NAMALWA (cell line): ENCODE measurements around the gene CAPN12.

Experiments
- DNase-seq: peaks from one replicate; pipeline ENCODE4 v3.0.0-alpha.2; 2015; ENCODE audit warnings: low spot score

Gene CAPN12

DNA sequence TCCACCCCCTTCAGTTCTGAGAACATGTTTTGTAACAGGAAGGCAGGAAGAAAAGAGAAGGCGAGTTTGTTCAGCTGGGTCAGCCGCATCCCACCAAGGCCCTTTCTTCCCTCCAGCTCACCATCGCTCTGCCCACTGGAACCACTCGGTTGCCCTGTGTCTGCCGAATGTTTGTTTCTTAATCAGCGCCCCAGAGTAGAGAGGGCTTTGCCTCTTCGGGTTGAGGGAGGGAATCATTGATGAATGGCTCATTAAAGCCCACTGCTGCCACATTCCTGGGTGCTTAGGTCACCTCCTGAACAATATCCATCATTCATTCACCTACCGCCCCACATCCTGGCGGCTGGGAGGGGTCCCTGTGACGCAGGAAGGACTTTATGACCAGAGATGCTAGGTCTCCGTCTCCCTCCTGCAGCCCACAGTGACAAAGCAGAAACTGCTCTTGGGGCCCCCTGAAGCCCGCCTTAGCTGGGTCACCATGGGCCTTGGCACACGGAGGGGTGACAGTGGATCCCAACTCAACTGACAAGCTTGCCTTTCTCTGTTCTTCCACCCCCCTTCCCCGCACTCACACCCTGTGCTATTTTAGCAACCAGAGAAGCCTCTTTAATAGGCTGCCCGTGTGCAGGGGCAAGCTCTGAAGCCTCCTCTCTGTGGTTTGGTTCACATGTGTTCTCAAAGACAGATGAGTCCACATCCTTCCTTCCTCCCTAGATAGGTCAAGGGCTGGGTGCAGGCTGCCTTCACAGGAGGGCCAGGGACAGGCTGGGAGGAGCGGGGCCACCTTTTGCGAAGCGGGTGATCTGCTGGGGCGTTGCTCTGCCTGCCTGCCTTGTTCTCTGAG is 50.7 kb downstream of the CAPN12 start:
- no peak for DNase-seq

DNA sequence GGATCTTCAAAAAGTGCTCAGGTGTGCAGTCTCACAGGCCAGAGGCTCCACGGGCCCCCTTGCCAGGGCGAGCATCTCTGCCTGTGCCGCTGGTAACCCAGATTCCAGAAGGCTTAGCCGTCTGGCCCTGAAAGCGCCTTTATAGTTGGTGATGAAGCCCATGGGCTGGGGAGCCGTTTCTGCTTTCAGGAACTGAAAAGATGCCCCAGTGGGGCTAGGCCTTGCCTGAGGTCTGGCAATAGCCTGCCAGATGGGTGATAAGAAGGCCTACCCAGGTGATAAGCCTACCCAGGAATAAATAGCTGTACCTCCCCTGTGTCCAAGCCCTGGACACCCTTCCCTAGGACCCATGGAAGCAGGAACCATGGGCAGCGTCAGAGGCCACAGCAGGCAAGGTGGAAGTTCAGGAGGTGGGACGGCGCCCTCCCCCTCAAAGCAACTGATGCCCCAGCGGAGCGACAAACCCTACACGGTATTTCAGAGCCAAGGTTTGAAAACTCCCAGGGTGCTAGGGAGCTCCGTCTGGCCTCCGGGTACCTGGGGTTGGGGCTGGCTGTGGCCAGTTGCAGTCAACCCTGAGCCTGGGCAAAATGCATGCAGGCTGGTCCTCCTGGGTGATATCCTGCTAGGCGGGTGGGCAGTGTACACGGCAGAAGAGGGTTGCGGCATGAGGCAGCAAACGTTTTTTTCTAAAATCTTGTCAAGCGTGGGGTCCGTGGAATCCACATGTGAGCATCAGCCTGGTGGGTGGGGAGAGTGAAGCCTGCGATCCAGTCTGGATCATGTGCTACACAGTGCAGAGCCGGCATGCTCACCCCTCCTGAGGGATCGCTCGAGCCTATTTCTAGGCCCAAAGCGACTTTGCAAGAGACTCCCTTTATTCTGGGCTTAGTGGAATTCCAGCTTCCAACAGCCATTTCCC is 51.6 kb downstream of the CAPN12 start:
- DNase-seq = no peak

DNA sequence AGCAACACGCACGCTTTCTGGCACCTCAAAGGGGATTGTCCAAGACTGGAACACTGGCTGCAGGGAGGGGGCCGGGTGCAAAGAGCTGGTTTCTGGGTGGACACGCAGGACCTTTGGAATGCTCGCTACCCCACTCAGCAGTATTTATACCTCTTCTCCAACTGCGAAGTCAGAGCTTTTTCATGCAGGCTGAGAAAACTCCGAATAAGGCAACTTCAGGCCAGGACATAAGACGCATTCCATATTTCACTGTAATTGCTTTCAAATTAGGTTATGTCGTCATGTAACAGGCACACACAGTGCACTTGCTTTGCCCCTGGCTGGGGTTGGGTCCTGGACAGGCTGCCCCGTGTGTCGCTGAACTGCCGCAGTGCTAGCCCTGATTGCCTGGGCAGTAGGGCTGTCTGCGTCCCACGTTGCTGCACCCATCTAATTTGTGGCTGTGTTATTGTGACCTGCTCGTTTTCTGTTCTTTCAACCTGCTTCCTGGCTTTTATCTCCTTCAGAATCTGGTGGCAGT is 52.3 kb downstream of the CAPN12 start:
- no peak for DNase-seq

DNA sequence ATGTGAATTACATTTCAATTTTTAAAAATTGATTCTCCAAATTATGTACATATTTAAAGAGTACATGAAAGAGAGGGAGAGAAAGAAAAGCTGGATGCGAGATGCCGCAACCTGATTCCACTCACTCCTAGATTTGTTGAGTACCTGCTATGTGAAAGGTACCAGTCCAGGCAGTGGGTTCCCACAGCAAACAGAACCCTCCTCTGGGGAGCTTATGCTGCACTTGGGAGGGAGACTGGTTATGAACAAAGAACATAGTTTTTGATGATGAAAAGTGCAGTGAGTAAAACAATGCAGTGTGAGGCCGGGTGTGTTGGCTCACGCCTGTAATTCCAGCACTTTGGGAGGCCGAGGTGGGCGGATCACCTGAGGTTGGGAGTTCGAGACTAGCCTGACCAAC is 53.4 kb downstream of the CAPN12 start:
- no peak for DNase-seq

DNA sequence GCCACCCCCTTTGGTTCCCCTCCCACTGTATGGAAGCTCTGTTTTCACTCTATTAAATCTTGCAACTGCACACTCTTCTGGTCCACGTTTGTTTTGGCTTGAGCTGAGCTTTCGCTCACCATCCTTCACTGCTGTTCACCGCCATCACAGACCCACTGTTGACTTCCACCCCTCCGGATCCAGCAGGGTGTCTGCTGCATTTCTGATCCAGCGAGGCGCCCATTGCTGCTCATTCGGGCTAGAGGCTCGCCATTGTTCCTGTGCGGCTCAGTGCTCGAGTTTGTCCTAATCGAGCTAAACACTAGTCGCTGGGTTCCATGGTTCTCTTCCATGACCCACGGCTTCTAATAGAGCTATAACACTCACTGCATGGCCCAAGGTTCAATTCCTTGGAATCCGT is 54.1 kb downstream of the CAPN12 start:
- DNase-seq = no peak

DNA sequence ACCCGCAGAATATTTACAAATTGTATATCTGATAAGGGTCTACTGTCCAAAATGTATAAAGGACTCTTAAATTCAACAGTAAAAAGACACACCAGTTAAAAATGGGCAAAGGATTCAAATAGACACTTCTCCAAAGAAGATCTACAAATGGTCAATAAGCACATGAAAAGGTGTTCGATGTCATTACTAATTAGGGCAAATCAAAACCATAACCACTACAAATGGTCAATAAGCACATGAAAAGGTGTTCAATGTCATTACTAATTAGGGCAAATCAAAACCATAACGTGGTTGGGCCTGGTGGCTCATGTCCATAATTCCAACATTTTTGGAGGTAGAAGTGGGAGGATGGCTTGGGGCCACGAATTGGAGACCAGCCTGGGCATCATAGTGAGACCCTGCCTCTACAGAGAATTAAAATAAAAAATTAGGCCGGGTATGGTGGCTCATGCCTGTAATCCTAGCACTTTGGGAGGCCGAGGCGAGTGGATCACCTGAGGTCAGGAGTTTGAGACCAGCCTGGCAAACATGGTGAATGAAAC is 56.4 kb downstream of the CAPN12 start:
- no peak for DNase-seq

DNA sequence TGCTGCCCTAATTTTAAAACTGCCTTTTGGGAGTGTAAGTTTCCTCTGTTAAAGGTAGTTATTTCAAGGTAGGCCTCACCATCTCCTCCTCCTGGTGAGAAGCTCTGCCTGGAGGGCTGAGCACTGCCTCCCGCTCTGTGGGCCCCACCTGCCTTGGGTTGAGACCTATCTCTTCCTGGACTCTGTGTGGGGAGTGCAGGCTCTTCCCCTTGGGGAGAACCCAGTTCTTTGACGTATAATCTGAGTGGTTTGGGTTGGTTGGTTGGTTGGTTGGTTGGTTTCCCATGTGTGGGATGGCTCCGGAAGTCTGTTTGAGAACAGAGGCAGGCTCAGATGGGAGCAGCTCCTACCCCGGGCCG is 57.8 kb downstream of the CAPN12 start:
- DNase-seq = no peak

DNA sequence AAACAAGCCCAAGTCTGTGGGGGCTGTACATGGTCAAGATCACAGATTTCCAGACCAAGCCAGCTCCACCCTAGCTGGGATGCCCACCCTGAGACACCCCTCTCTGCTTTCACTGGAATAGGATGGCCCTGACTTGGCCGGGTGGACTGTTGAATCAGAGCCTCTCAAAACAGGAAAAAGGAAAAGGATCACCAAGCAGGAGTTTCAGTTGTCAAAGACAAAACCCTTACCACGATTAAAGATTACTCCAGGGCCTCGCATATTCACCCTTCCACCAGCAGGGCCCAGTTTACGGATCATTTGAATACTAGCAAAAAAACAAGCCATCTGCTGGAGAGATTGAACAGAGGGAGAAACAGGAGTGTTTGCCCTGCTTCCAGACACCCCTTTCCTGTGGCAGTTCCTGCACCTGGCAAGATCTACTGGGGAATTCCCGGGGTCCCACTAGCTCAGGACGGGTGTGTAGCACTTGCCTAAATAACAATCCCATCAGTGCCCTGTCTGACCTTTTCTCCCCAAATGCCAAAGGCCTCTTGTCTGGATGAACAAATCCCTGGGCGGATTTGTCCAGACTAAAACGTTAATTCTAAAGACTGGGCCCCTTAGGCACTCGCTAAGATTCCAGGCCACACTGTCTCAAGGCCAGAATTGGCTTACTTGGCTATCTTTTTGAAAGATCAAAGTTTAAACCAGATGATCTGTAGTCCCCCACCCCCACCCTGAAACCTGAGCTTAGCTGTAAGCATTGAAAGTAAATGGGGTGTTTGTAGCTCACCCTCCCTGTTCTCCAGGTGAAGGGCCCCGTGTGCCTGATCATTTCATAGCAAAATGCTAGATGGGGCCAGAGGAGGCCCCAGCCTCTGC is 58.4 kb downstream of the CAPN12 start:
- peak; percentile 41 for DNase-seq

DNA sequence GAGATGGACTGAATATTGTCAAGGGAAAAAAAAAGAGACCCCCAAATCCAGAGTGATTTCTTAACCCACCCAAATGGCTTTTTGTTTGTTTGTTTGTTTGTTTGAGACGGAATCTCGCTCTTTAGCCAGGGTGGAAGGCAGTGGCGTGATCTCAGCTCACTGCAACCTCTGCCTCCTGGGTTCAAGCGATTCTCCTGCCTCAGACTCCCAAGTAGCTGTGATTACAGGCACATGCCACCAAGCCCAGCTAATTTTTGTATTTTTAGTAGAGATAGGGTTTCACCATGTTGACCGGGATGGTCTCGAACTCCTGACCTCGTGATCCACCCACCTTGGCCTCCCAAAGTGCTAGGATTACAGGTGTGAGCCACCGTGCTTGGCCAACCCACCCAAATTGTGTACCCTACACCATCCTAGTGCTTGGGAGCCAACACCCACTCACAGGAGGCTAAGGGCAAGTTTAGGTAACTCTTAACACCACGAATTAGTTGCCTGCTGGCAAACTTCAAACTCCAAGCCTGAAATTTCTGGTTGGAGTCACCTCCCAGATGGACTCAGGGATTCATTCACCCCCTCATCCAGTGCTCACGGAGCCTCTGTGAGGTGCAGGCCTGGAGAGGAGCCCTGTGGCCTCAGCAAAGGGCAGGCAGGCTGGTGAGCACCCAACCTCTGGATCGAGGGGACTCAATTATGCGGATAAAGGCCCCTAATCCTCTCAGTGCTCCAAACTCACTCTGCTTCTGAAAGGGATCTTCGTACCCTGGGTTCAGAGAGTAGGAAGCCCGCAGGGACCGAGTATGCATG is 59.2 kb downstream of the CAPN12 start:
- no peak for DNase-seq

DNA sequence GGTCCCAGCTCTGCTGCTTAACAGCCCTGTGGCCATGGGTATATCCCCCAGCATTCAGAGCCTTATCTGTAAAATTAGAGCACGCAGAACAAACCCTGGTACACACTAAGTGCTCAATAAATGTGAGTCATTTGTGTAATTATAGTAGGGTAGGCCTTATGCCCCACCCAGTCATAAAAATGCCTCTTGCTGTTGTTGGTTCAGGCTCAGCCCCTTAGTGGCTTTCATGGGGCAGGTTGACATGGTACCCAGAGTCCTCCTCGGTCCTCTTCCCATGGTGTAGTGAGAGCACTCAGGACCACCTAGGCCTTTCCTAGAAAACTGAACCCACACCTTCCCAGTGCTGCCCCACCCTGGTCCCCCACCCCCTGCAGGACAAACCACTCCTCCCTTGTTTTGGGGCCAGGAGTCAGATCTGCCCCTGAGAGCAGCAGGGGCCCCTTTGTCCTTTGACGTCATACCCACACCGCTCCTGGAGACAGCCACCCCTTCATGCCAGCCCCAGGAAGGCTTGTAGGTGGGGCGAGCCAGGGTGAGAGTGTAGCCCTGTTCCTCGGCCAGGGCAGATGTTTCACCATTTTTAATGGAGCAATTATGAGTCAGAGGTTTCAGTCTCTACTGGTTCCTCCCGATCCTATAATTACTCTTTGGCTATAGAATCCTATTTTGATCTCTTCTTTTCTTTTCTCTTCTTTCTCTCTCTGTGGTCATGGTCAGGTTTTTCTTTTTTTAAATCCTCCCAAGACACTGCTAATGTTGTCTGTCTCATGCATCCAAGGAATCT is 60.0 kb downstream of the CAPN12 start:
- DNase-seq = no peak

DNA sequence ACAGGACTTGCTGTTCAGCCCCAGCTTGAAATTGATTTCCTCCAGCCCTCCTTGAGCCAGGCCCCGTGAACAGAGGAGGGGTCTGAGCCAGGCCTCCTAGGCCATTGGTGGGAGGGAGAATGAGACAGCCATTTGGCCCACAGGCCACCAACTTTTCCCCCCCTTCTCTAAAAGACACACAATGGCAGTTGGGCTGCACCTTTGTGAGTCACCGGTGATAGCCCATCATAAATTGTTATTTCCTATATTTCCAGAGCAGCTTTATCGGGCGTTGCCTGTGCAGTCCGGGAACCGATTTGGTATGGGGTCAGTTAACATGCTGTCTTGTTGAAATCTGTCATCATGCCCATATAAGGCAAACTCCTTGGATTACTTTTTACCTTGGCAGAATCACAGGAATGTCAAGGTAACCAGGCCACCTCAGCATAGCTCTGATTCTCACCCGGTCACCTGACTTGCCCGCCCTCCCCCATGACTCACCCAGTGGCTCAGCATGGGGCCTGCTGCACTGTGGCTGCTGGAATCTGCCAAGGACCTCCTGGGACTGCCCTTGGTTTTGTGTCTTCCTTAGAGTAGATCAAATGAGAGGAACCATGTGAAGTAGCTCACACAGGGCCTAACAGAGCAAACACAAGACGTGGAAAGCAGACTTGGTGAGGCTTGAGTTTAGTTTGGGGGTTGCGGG is 60.7 kb downstream of the CAPN12 start:
- no peak for DNase-seq

DNA sequence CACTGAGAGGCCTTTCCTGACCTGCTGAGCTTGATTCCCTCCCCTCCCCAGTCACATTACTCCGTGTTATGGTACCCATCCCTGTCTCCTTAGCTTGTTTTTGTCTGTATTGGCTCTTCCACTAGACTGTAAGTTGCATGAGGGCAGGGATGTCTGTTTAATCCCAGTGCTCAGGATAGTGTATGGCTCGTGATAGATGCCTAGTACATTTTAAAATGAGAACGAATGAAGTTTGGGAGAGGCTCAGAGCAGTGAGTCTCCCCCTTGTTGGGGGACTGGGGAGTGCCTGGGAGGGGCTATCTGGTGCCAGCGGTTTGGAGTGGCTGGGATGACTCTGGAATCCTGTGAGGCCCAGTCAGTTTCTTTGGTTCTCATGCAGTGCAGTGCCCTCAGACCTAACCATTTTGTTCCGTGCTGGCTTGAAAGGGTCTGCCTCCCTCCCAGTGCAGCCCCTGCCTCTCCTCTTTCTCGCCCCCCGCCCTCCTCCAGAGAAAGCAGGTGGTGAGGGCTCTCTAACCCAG is 61.3 kb downstream of the CAPN12 start:
- DNase-seq = no peak

DNA sequence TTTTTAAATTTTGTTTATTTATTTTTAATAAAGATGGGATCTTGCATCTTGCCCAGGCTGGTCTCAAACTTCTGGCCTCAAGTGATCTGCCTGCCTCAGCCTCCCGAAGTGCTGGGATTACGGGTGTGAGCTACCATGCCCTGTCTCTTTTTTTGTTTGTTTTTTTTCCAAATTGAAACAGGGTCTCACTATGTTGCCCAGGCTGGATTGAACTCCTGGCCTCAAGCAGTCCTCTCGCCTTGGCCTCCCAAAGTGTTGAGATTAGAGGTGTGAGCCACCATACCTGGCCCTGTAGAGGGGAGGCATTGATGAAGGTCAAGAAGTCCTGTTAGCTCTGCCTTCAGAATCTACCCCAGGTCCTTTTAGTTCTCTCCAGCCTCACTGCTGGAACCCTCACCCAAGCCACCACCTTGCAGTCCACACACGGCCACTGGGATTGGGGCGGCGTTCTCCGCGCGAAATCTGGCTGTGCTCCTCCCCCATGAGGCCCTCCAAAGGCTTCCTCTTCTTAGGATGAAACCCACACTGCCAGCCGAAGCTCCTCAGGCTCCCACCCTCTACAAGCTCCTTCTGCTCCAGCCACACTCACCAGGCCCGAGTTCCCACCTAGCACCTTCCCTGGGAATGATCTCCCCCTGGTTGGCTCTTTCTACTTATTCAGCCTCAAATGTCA is 61.9 kb downstream of the CAPN12 start:
- no peak for DNase-seq
